Activated naive CD4-positive, alpha-beta T cell treated with anti-CD3 and anti-CD28 coated beads, Interleukin-2, amount 50 U/mL, for 24 hours (primary cell): ENCODE measurements around the gene ITIH5.

ENCODE experiments used
- H3K27ac Mint-ChIP-seq: one replicate; pipeline ENCODE4 v1.8.0; 2021; ENCODE audit warnings: mild to moderate bottlenecking, mixed read lengths
- H3K27me3 Mint-ChIP-seq: one replicate; pipeline ENCODE4 v1.8.0; 2021; ENCODE audit warnings: mixed read lengths
- H3K36me3 Mint-ChIP-seq: one replicate; pipeline ENCODE4 v1.8.0; 2021; ENCODE audit warnings: mixed read lengths
- H3K4me1 Mint-ChIP-seq: one replicate; pipeline ENCODE4 v1.8.0; 2021; ENCODE audit warnings: mixed read lengths
- H3K4me3 Mint-ChIP-seq: one replicate; pipeline ENCODE4 v1.8.0; 2021; ENCODE audit warnings: mild to moderate bottlenecking, mixed read lengths
- H3K9me3 Mint-ChIP-seq: one replicate; pipeline ENCODE4 v1.8.0; 2021; ENCODE audit warnings: mixed read lengths

ITIH5 gene

GRCh38 chr10:7587168-7587864, 79.5 kb downstream of the ITIH5 start:
- no peaks in the 10 kb centered on the region for H3K27me3 Mint-ChIP-seq
- H3K36me3 Mint-ChIP-seq: no peaks in the 10 kb centered on the region
- H3K4me1 Mint-ChIP-seq: peaks cover 11% of the 10 kb centered on the region
- H3K4me3 Mint-ChIP-seq: no peak overlapping the region
- H3K9me3 Mint-ChIP-seq: no peaks in the 10 kb centered on the region
- no peak overlapping the region for H3K27ac Mint-ChIP-seq

GRCh38 chr10:7585228-7585627, 81.5 kb downstream of the ITIH5 start:
- H3K27me3 Mint-ChIP-seq: no peaks in the 10 kb centered on the region
- H3K9me3 Mint-ChIP-seq: no peaks in the 10 kb centered on the region
- H3K4me1 Mint-ChIP-seq: peaks cover 11% of the 10 kb centered on the region
- peak overlapping the region; percentile 2 for H3K27ac Mint-ChIP-seq
- H3K36me3 Mint-ChIP-seq: no peaks in the 10 kb centered on the region
- no peak overlapping the region for H3K4me3 Mint-ChIP-seq

DNA sequence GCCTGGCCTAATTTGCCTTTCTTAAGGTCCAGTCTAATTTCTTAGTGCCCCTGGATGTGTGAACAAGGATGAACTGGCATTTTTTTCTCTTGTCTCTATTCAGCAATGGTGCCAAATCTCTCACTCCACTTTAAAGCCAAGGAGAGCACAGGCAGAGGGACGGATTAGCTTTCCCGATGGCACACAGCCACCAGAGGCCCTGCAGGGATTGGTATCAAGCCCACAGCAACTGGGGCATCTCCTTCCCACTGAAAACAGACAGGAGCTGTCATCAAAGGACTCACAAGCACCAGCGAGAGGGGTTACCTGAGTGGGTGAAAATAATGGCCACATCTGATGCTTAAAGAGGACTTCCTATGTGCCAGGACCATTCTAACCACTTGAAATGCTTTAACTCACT, 83.1 kb downstream of the ITIH5 start:
- no peaks in the 10 kb centered on the region for H3K9me3 Mint-ChIP-seq
- no peak overlapping the region for H3K4me3 Mint-ChIP-seq
- no peak overlapping the region for H3K27ac Mint-ChIP-seq
- H3K27me3 Mint-ChIP-seq: no peaks in the 10 kb centered on the region
- peaks cover 11% of the 10 kb centered on the region for H3K4me1 Mint-ChIP-seq
- no peaks in the 10 kb centered on the region for H3K36me3 Mint-ChIP-seq

GRCh38 chr10:7580520-7580919, 86.2 kb downstream of the ITIH5 start:
- Mint-ChIP-seq H3K27me3 (no peaks in the 10 kb centered on the region), H3K27ac (no peak overlapping the region), H3K4me1 (peaks cover 10% of the 10 kb centered on the region), H3K9me3 (no peaks in the 10 kb centered on the region), H3K4me3 (no peak overlapping the region), H3K36me3 (no peaks in the 10 kb centered on the region)

- peaks cover 1% of the 10 kb centered on the region for H3K4me1 Mint-ChIP-seq
- H3K9me3 Mint-ChIP-seq: no peaks in the 10 kb centered on the region
- no peaks in the 10 kb centered on the region for H3K36me3 Mint-ChIP-seq
- no peaks in the 10 kb centered on the region for H3K27me3 Mint-ChIP-seq
- H3K4me3 Mint-ChIP-seq: no peak overlapping the region
- no peak overlapping the region for H3K27ac Mint-ChIP-seq
These were observed 87.1 kb downstream of the ITIH5 start for GRCh38 chr10:7579681-7580080.

DNA sequence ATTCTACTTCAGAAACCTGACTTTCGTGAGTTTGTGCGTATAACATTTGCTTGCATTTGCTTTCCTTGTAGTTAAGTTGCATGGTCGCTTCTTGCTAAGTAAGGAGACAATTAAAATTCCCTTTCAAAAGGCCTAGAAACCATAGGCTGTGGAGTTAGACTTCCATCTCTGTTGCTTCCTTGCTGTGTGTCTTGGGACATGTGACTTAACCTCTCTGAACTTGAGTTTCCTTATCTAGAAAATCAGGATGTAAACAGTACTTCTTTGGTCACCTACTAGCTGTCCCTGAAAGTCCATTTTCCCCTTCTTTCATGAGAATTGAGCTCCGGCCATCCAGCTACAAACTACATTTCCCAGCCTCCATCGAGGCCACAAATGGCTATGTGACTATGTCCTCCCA, 89.2 kb downstream of the ITIH5 start:
- Mint-ChIP-seq H3K27me3 (no peaks in the 10 kb centered on the region), H3K4me1 (no peaks in the 10 kb centered on the region), H3K4me3 (no peak overlapping the region), H3K9me3 (no peaks in the 10 kb centered on the region), H3K36me3 (no peaks in the 10 kb centered on the region), H3K27ac (no peak overlapping the region)

- H3K27me3 Mint-ChIP-seq: no peaks in the 10 kb centered on the region
- no peak overlapping the region for H3K27ac Mint-ChIP-seq
- H3K9me3 Mint-ChIP-seq: no peaks in the 10 kb centered on the region
- H3K4me1 Mint-ChIP-seq: no peaks in the 10 kb centered on the region
- no peaks in the 10 kb centered on the region for H3K36me3 Mint-ChIP-seq
- H3K4me3 Mint-ChIP-seq: no peak overlapping the region
These were observed 89.6 kb downstream of the ITIH5 start for GRCh38 chr10:7577176-7577575.

GRCh38 chr10:7576340-7576739, 90.4 kb downstream of the ITIH5 start:
- Mint-ChIP-seq H3K27ac (no peak overlapping the region), H3K36me3 (no peaks in the 10 kb centered on the region), H3K4me3 (no peak overlapping the region), H3K27me3 (no peaks in the 10 kb centered on the region), H3K4me1 (no peaks in the 10 kb centered on the region), H3K9me3 (no peaks in the 10 kb centered on the region)

DNA sequence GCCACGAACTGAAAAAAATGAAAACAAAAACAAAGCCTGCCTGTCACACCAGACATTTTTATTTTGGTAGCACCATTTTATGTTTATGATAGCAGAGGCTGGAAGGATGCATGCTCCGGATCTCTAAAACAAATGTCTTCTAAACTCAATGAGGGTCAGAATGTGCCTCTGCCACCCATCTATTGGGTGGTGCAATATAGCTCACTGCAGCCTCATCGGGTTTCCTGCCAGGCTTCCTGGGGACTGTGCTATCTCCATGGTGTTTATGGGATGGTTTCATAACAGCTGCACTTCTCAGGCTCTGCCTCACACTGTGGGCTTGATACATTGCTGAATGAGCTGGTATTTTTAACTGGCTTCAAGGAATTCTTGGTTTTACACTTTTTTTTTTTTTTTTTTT, 94.4 kb downstream of the ITIH5 start:
- Mint-ChIP-seq H3K27me3 (no peaks in the 10 kb centered on the region), H3K27ac (no peak overlapping the region)

DNA sequence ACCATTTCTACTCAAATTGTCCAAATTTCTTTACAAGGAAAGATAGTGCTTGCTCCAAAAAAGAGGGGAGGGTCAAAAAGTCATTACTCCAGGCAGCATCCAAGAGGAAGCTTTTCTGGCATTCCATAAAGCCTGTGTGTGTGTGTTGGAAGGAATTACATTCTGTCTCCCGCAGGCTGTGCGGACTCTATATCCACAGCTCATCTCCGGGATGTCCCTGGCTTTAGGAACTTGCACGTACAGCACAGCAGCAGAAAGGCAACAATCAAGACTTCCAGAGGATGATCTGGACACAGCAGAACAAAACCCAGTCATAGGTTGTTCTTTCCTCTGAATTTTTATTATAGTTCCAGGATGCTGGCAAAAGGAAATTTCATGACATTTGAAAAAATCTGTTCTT, 94.8 kb downstream of the ITIH5 start:
- H3K27ac Mint-ChIP-seq: no peak overlapping the region
- no peaks in the 10 kb centered on the region for H3K4me1 Mint-ChIP-seq
- H3K36me3 Mint-ChIP-seq: no peaks in the 10 kb centered on the region
- no peaks in the 10 kb centered on the region for H3K27me3 Mint-ChIP-seq
- no peak overlapping the region for H3K4me3 Mint-ChIP-seq
- no peaks in the 10 kb centered on the region for H3K9me3 Mint-ChIP-seq

More for the DNA sequence above, 94.4 kb downstream of the ITIH5 start:
- H3K4me1 Mint-ChIP-seq: no peaks in the 10 kb centered on the region
- H3K4me3 Mint-ChIP-seq: no peak overlapping the region
- no peaks in the 10 kb centered on the region for H3K36me3 Mint-ChIP-seq
- no peaks in the 10 kb centered on the region for H3K9me3 Mint-ChIP-seq

GRCh38 chr10:7567911-7568620, 98.7 kb downstream of the ITIH5 start:
- Mint-ChIP-seq H3K4me1 (no peaks in the 10 kb centered on the region), H3K4me3 (no peak overlapping the region), H3K9me3 (no peaks in the 10 kb centered on the region), H3K27ac (no peak overlapping the region), H3K36me3 (no peaks in the 10 kb centered on the region), H3K27me3 (no peaks in the 10 kb centered on the region)

- H3K36me3 Mint-ChIP-seq: no peaks in the 10 kb centered on the region
- H3K4me1 Mint-ChIP-seq: no peaks in the 10 kb centered on the region
- no peak overlapping the region for H3K4me3 Mint-ChIP-seq
- no peaks in the 10 kb centered on the region for H3K27me3 Mint-ChIP-seq
- H3K9me3 Mint-ChIP-seq: no peaks in the 10 kb centered on the region
- no peak overlapping the region for H3K27ac Mint-ChIP-seq
These were observed 99.9 kb downstream of the ITIH5 start for GRCh38 chr10:7566891-7567290.

GRCh38 chr10:7565871-7566270, 100.9 kb downstream of the ITIH5 start:
- H3K27me3 Mint-ChIP-seq: no peaks in the 10 kb centered on the region
- H3K9me3 Mint-ChIP-seq: no peaks in the 10 kb centered on the region
- H3K4me3 Mint-ChIP-seq: no peak overlapping the region
- H3K36me3 Mint-ChIP-seq: no peaks in the 10 kb centered on the region
- H3K27ac Mint-ChIP-seq: no peak overlapping the region
- no peaks in the 10 kb centered on the region for H3K4me1 Mint-ChIP-seq

- Mint-ChIP-seq H3K4me1 (no peaks in the 10 kb centered on the region), H3K9me3 (no peaks in the 10 kb centered on the region), H3K4me3 (no peak overlapping the region), H3K27me3 (no peaks in the 10 kb centered on the region), H3K27ac (no peak overlapping the region), H3K36me3 (no peaks in the 10 kb centered on the region)
These were observed 103.0 kb downstream of the ITIH5 start for GRCh38 chr10:7563770-7564169.

- Mint-ChIP-seq H3K9me3 (no peaks in the 10 kb centered on the region), H3K27me3 (no peaks in the 10 kb centered on the region), H3K36me3 (no peaks in the 10 kb centered on the region), H3K4me1 (no peaks in the 10 kb centered on the region), H3K27ac (no peak overlapping the region), H3K4me3 (no peak overlapping the region)
These were observed 103.4 kb downstream of the ITIH5 start for GRCh38 chr10:7563368-7563767.

- H3K4me3 Mint-ChIP-seq: no peak overlapping the region
- no peaks in the 10 kb centered on the region for H3K4me1 Mint-ChIP-seq
- H3K27ac Mint-ChIP-seq: no peak overlapping the region
- no peaks in the 10 kb centered on the region for H3K9me3 Mint-ChIP-seq
- no peaks in the 10 kb centered on the region for H3K36me3 Mint-ChIP-seq
- no peaks in the 10 kb centered on the region for H3K27me3 Mint-ChIP-seq
These were observed 104.8 kb downstream of the ITIH5 start for GRCh38 chr10:7561985-7562384.
